NCI-H2171 (cell line): ENCODE results near the gene CDRT4.
"Not testable (repeated sequence)": the region's sequence is repeated elsewhere in the genome, so short reads cannot be mapped to it uniquely, and the experiment has no call there.

ENCODE experiments used
- DNase-seq: peaks from one replicate; lab custom pipeline; 2025; lab: John Stamatoyannopoulos, UW

Gene CDRT4

GRCh38 chr17:15467592-15467991 lies at the start of gene CDRT4:
TSS of gene CDRT4 (minus strand) at chr17:15467621. CDS start at chr17:15440238, 27,383 bp downstream.
- no peak for DNase-seq

- no peak for DNase-seq
These were observed 48.7 kb upstream of the CDRT4 start for GRCh38 chr17:15516150-15516549.

GRCh38 chr17:15514469-15514868 lies 47.0 kb upstream of the CDRT4 start:
- no peak for DNase-seq

- no peak for DNase-seq
These were observed 46.5 kb upstream of the CDRT4 start for GRCh38 chr17:15513856-15514459.

- DNase-seq, result no peak
These were observed 45.8 kb upstream of the CDRT4 start for GRCh38 chr17:15513058-15513791.

- no peak for DNase-seq
These were observed 44.8 kb upstream of the CDRT4 start for GRCh38 chr17:15512071-15512709.

- no peak for DNase-seq
These were observed 43.7 kb upstream of the CDRT4 start for GRCh38 chr17:15511142-15511541.

GRCh38 chr17:15510361-15510760 lies 42.9 kb upstream of the CDRT4 start:
- no peak for DNase-seq

- no peak for DNase-seq
These were observed 41.7 kb upstream of the CDRT4 start for GRCh38 chr17:15509095-15509494.

- DNase-seq, result no peak
These were observed 41.0 kb upstream of the CDRT4 start for GRCh38 chr17:15508466-15508865.

- no peak for DNase-seq
These were observed 40.5 kb upstream of the CDRT4 start for GRCh38 chr17:15507896-15508295.

GRCh38 chr17:15507001-15507400 lies 39.6 kb upstream of the CDRT4 start:
- DNase-seq, result no peak

GRCh38 chr17:15505708-15506107 lies 38.3 kb upstream of the CDRT4 start:
- DNase-seq, result not testable (repeated sequence)

- no peak for DNase-seq
These were observed 36.3 kb upstream of the CDRT4 start for GRCh38 chr17:15503731-15504130.

- DNase-seq, result no peak
These were observed 35.1 kb upstream of the CDRT4 start for GRCh38 chr17:15502369-15503112.

- no peak for DNase-seq
These were observed 34.4 kb upstream of the CDRT4 start for GRCh38 chr17:15501793-15502192.

- DNase-seq, result no peak
These were observed 33.9 kb upstream of the CDRT4 start for GRCh38 chr17:15501282-15501681.

GRCh38 chr17:15498107-15498506 lies 30.7 kb upstream of the CDRT4 start:
- no peak for DNase-seq

GRCh38 chr17:15496735-15497670 lies 29.6 kb upstream of the CDRT4 start:
- DNase-seq, result no peak

- DNase-seq, result no peak
These were observed 27.4 kb upstream of the CDRT4 start for GRCh38 chr17:15494821-15495220.

- DNase-seq, result no peak
These were observed 26.2 kb upstream of the CDRT4 start for GRCh38 chr17:15493693-15494035.
